Measurements from ENCODE around the gene TAF11L4.

DNA sequence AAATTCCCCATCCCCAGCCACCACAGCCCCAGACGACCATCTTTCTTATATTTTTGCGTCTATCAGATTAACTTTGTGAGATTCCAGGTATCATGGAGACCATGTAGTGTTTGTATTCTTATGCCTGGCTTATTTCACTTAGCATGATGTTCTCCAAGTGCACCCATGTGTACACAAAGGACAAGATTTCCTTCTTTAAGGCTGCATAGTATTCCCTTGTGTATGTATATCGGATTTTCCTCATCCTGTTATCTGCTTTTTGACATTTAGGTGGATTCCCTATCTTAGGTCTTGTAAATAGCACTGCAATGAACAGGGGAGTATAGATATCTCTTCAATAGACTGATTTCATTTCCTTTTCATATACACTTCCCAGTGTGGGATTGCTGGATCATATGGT is 28.8 kb upstream of the TAF11L4 start:
- TF ChIP-seq, protein P1, sequence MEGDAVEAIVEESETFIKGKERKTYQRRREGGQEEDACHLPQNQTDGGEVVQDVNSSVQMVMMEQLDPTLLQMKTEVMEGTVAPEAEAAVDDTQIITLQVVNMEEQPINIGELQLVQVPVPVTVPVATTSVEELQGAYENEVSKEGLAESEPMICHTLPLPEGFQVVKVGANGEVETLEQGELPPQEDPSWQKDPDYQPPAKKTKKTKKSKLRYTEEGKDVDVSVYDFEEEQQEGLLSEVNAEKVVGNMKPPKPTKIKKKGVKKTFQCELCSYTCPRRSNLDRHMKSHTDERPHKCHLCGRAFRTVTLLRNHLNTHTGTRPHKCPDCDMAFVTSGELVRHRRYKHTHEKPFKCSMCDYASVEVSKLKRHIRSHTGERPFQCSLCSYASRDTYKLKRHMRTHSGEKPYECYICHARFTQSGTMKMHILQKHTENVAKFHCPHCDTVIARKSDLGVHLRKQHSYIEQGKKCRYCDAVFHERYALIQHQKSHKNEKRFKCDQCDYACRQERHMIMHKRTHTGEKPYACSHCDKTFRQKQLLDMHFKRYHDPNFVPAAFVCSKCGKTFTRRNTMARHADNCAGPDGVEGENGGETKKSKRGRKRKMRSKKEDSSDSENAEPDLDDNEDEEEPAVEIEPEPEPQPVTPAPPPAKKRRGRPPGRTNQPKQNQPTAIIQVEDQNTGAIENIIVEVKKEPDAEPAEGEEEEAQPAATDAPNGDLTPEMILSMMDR (IDR thresholded peaks at IDR 0.05; ENCODE audit: insufficient read depth, low read depth, low read length) = no peak
- no peak for TF ChIP-seq EZH2 (IDR thresholded peaks at IDR 0.05; ENCODE audit: insufficient read depth, low read length)

All from astrocyte (in vitro differentiated cells and primary cell).